Stimulated activated CD8-positive, alpha-beta memory T cell treated with anti-CD3 and anti-CD28 coated beads, Interleukin-7, amount 100 ng/mL, for 1 hour (primary cell): Measurements from ENCODE around the gene CSAD.
A peak's percentile ranks its signal among the peaks of the same experiment; 100 is the strongest.

Experiments used
- DNase-seq, 2 donors: peaks; one replicate each; pipeline ENCODE4 v3.0.0-alpha.2; 2020; ENCODE audit warnings: low read depth in 2 of 2

CSAD gene

DNA sequence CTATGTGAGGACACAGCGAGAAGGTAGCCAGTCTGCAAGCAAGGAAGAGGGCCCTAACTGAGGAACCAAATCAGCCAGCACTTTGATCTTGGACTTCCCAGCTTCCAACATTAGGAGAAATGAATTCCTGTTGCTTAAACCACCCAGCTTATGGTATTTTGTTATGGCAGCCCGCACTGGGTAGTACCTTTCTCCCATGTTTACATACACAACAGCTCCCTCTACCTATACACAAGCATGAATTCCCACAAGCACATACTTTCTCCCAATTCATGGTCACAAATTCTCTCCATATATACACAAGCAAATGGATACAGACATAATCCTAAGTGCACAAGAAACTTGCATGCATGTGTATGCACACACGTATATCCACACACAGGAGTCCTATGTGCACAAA, 19.0 kb upstream of the CSAD start:
- DNase-seq = no peak

- DNase-seq = no peak
These were observed 17.9 kb upstream of the CSAD start for GRCh38 chr12:53198486-53199110.

- DNase-seq = no peak
These were observed 16.4 kb upstream of the CSAD start for GRCh38 chr12:53197011-53197640.

- DNase-seq = no peak
These were observed 15.8 kb upstream of the CSAD start for GRCh38 chr12:53196486-53196885.

- no peak for DNase-seq
These were observed 15.0 kb upstream of the CSAD start for GRCh38 chr12:53195516-53196420.

DNA sequence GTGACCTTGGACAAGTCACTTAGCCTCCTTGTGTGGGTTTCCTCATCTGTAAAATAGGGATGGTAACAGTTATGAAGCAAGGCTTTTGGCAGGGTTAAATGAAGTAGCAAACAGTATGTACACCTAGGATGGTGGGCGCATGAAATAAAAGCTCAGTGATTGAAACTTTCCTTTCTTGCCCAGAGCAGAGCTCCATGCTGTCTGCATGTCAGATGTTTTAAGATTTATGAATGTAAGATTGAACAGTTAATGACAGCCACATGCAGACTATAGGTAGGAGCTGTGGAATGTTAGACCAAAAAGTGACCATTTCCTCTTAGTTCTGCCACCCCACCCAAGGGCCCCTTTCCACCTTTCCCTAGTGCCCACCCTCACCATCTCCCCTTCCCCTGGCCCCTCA, 14.2 kb upstream of the CSAD start:
- DNase-seq = no peak

GRCh38 chr12:53193985-53194716, 13.4 kb upstream of the CSAD start:
- DNase-seq = no peak

DNA sequence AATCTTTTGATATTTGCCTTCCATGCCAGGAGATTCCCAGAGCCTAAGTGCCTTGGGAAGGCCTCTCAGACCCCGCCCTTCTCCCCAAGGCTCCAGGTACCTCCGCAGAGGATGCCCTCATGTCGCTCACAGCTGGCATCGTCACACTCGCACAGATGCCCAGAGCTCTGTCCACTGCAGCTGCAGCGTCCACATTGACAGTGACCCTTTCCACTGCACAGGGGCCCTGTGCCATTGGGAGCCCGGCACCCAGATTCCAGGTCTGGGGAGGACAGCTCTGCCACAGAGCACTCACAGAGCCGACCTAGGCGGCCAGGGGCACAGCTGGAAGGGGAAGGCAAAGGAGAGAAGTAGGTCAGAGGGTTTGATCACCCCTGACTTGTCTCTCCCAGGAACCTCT, 12.3 kb upstream of the CSAD start:
- no peak for DNase-seq

DNA sequence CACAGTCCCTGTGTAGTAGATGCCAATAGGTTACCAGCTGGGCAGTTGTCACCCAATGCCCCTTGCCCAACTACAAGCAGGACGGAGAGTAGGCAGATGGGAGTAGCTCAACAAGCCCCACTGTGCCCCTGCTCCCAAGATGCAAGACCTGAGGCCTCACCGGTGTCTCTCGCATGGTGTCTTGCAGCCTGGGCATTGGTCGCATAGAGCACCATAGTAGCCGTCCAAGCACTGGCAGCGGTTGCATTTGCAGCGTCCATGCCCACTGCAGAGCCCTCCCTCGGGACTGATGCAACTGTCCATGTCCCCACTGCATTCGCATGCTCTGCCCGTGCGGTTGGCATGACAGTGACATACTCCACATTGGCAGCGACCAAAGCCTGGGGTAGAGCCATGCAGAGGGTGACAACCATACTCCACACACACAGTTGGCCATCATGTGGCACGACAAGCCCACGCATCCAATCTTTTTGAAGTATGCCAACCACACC, 11.9 kb upstream of the CSAD start:
- DNase-seq = no peak

DNA sequence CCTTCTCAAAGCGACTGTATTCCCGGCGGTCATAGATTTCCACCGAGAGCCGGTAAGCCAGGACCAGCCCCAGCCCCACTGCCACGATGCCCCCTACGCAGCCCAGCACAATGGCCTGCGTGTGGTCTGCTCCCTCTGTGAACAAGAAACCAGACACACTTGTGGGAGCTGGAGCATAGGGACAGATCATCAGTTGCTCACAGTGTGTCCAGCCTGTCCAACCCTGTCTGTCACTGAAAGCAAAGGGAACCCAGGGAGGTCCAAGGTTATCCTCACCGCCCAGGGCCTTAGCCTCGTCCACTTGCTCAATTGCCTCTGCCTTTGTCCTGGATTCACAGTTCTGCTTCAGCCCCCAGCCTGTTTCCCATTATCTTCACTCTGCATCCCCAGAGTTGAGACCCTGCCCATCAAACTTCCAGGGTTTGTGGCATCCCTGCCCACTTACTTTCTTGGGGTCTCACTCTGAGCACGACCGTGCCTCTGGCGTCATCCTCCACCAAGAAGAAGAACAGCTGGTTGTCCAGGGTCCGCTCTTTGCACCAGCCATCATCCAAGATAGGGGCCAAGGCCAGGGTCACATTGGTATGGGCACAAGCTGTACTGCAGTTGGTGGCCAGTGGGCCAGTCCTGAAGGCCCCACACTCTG, 11.3 kb upstream of the CSAD start:
- no peak for DNase-seq

DNA sequence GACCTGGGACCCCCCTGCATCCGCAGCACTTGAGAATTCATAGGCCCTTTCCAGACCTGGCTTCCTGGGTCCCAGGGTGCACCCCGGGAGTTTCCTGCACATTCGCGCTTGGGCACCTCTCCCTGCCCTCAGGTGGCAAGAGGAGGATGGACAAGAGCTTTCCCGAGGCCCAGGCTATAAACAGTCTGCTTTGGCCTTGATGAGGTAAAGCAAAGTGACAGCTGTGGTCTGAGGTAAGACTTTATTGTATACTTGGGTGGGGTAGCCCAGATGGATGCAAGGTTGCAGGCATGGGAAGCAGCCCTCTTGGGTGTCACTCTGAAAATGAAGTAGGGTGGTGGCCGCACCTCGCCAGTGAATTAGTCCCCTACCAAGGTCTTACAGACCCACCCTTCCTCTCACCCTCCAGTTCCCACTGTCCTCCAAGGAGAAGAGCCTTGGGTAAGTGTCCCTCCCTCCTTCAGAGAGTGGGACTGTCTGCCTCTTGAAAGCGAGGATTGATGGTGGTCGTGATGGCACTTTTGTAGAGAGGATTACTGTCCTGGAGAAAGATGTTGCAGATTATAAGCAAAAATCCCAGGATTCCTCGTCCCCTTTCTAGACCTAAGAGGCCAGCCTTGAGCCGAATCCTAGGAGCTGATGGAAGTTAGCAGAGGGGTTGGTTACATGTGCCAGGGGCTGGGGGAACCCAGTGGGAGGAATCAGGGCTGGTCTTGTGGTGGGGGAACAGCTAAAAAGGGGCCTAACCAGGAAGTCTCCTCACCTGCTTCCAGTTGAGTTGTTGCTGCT, 10.6 kb upstream of the CSAD start:
- no peak for DNase-seq

- peak in 1 of 2 donors; percentile 31 for DNase-seq
These were observed 9.5 kb upstream of the CSAD start for GRCh38 chr12:53190108-53190729.

DNA sequence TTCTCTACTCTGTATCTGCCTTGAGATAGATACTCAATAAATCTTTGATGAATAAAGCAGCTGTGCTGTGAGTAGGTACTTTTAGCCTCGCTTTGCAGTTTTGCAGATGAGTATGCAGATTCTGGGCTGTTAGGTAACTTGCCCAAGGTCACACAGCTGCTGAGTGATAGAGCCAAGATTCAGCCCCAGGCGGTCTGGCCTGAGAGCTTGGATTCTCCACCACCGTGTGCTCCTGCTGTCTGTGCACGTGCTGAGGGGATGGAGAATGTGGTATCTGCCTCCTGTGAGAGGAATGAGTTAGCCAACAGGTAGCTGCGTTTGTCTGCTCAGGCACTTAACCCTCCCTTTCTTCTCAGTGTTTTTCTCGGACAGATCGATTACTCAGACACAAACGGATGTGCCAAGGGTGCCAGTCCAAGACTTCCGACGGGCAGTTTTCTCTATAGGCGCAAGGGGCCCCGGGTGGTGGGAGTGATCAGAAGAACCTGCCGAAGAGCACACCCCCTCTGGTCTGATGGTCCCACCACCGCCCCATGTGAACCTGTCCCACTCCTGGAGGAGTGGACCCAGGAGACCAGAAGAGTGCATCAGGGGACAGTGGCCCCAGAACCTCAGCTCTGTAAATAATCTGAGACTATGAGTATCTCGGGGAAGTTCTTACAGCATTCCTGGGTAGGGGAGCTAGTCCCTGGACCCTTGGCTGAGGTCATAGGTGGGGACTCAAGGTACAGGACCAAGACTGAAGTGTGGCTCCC, 6.6 kb upstream of the CSAD start:
- DNase-seq = no peak

- DNase-seq = no peak
These were observed 6.0 kb upstream of the CSAD start for GRCh38 chr12:53186745-53187144.

DNA sequence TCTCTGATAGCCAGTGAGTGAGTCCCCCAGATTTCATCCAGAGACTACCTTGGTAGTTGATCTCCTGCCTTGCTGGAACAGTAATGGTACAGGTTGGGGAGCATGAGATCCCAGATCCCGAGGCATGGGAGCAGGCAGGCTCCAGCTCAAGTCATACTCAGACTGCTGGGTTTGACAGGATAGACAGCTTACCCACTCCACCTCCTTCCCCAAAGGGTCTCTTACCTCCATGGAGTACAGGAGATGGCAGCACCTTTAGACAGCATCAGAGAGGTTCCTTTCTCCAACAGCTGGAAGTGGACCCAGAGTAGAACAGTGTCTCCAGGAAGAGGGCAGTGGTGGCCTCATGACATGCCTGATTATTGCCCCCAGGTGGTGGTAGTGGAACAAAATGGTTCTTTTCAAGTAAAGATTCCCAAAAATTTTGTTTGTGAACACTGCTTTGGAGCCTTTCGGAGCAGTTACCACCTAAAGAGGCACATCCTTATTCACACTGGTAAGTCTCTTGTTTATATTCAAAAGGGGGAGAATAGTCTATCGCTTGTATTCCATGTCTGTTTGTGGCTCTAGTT, 4.9 kb upstream of the CSAD start:
- no peak for DNase-seq

GRCh38 chr12:53184828-53185227, 4.1 kb upstream of the CSAD start:
- DNase-seq = no peak

GRCh38 chr12:53182903-53183302, 2.2 kb upstream of the CSAD start:
- DNase-seq = no peak

- no peak for DNase-seq
These were observed 1.2 kb upstream of the CSAD start for GRCh38 chr12:53181935-53182334.
